ENCODE measurements around the gene LRP1. TPM values are rescaled to one million over a fixed set of nuclear protein-coding genes. Genes with fewer than 3 reads are reported as not detected.

The LRP1 gene
- total and polyA plus RNA-seq, 2 of the 13 experiments (the other 11 are each of a cell fraction or from before 2014, with no cell fraction given), result 14.7 to 30.8 TPM

DNA sequence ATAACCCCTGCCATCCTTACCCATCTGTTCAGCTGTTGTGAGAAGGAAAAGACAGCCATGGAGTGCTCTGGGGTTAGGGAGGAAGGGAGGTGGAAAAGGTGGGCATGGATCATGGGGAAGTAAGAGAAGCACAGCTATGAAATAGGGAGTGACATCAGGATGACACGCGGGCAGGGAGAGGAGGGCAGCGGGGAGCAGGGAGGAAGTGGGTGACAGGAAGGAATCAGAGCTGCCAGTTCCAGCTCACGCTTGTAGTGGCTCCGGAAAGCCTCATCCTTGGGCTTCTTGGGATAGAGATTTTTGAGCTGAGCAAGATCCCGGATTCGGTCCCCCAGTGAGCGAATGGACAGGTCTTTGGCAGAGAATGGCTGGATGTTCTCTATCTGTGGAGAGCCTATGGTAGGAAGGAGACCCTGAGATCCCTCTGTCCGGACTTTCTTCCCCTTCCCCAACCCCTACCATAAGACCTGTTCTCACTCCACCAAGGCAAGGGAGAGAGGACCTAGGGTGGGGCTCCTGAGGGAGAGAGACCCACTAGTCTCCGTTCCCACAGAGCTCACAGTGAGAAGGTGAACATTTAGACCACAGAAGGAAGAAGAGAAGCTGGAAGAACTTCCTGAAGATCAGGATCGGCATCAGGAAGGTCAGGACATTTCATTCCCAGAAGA is 29.1 kb upstream of the LRP1 start:
- FAIRE-seq, result no peak
- Histone ChIP-seq H3K27me3 (ENCODE audit: control insufficient read depth in 1 of 2, insufficient read depth in 2 of 2, low read length in 2 of 2) (no peaks in the 10 kb centered on the region), H3K9ac (ENCODE audit: insufficient read depth, low read depth, low read length) (no peak overlapping the region), H3K4me2 (ENCODE audit: low read depth, low read length) (no peak overlapping the region), H3K9me3 (ENCODE audit: low read length) (no peaks in the 10 kb centered on the region), H3K4me3 (replicated peaks in 1 of 3; ENCODE audit: insufficient read depth in 1 of 3, low read depth in 2 of 3, low read length in 3 of 3) (no peak overlapping the region), H3K4me1 (ENCODE audit: insufficient read depth, low read length) (peaks cover 51% of the 10 kb centered on the region), H3K79me2 (ENCODE audit: insufficient read depth, low read length) (no peaks in the 10 kb centered on the region), H4K20me1 (ENCODE audit: insufficient read depth, low read length) (no peaks in the 10 kb centered on the region), H2AFZ (ENCODE audit: low read length) (no peak overlapping the region), H3K27ac (ENCODE audit: extremely low read length, insufficient read depth, low read length) (no peak overlapping the region), H3K36me3 (replicated peaks in 1 of 2; ENCODE audit: control insufficient read depth in 1 of 2, insufficient read depth in 2 of 2, low read length in 2 of 2) (peaks cover 8 to 9% of the 10 kb centered on the region in 2 experiments; a peak in 4 of 5 replicates)
- TF ChIP-seq CHCHD3 (CRISPR knock-in tag; IDR thresholded peaks at IDR 0.05), result no peak
- in situ Hi-C loops (cut with HindIII; ENCODE audit: extremely low pct_ligation_motif_present, low pct_unique_long_range_greater_than_20kb), result no loop called here
- no peak for DNase-seq (ENCODE audit: low spot score)
- ATAC-seq, result no peak
- ChIA-PET CTCF (ENCODE audit: low intra/inter-chr PET ratio, low total read pairs) (no interaction called here), POLR2A (interaction anchor here (1.6 to 13.5 kb wide), 3 partner anchors 10 to 20 kb away, joined by 6 to 309 read pairs (median 109); partner anchors contain the start of genes NAB2, NEMP1 and STAT6)
- 85% methylated on average over 10 of the region's 11 CpGs for WGBS (ENCODE audit: low lambda C conversion rate)
- intact Hi-C loops (cut with micrococcal nuclease; ENCODE audit: unreplicated experiment), result no loop called here
- no TSS peak for BruUV-seq (replicated peaks)

DNA sequence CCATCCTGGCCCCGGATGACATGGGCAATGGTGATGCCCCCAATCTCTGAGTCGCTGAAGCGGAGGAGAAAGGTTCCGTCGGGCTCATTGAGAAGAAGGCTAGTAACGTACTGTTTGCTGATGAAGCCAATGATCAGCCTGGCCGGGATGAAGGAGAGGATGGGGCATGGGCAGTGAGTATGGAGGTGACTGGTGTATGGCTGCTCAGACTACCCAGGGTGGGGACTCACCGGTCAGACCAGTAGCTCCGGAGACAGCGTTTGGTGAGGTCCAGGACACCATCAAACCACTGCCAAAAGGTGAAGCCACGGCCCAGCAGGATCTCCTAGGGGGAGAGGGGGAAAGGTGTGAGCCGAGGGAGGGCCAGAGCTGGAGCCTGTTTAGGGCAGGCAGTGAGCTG is 28.5 kb upstream of the LRP1 start:
- no peak overlapping the region for H3K4me2 ChIP-seq (ENCODE audit: low read depth, low read length)
- H4K20me1 ChIP-seq (ENCODE audit: insufficient read depth, low read length), result no peaks in the 10 kb centered on the region
- H3K9ac ChIP-seq (ENCODE audit: insufficient read depth, low read depth, low read length), result no peak overlapping the region
- H3K9me3 ChIP-seq (ENCODE audit: low read length), result no peaks in the 10 kb centered on the region
- DNase-seq (ENCODE audit: low spot score) (no peak), ATAC-seq (no peak), FAIRE-seq (no peak)
- ChIA-PET POLR2A (interaction anchor here (1.6 to 13.5 kb wide), 3 partner anchors 11 to 21 kb away, joined by 6 to 309 read pairs (median 109); partner anchors contain the start of genes NAB2, NEMP1 and STAT6), CTCF (ENCODE audit: low intra/inter-chr PET ratio, low total read pairs) (no interaction called here)
- H3K36me3 ChIP-seq (replicated peaks in 1 of 2; ENCODE audit: control insufficient read depth in 1 of 2, insufficient read depth in 2 of 2, low read length in 2 of 2), result peaks cover 10 to 15% of the 10 kb centered on the region in 2 experiments; a peak in 4 of 5 replicates
- in situ Hi-C loops (cut with HindIII; ENCODE audit: extremely low pct_ligation_motif_present, low pct_unique_long_range_greater_than_20kb) (no loop called here), intact Hi-C loops (cut with micrococcal nuclease; ENCODE audit: unreplicated experiment) (no loop called here)
- no peak overlapping the region for H3K4me3 ChIP-seq (replicated peaks in 1 of 3; ENCODE audit: insufficient read depth in 1 of 3, low read depth in 2 of 3, low read length in 3 of 3)
- H2AFZ ChIP-seq (ENCODE audit: low read length), result no peak overlapping the region
- no TSS peak for BruUV-seq (replicated peaks)
- H3K79me2 ChIP-seq (ENCODE audit: insufficient read depth, low read length), result no peaks in the 10 kb centered on the region
- peaks cover 51% of the 10 kb centered on the region for H3K4me1 ChIP-seq (ENCODE audit: insufficient read depth, low read length)
- H3K27me3 ChIP-seq (ENCODE audit: control insufficient read depth in 1 of 2, insufficient read depth in 2 of 2, low read length in 2 of 2), result no peaks in the 10 kb centered on the region
- 96% methylated on average over 12 of the region's 12 CpGs for WGBS (ENCODE audit: low lambda C conversion rate)
- no peak overlapping the region for H3K27ac ChIP-seq (ENCODE audit: extremely low read length, insufficient read depth, low read length)
- TF ChIP-seq TEAD2 (CRISPR knock-in tag; IDR thresholded peaks at IDR 0.05) (no peak), ZBTB1 (CRISPR knock-in tag; IDR thresholded peaks at IDR 0.05; ENCODE audit: borderline replicate concordance) (no peak), IKZF1 (IDR thresholded peaks at IDR 0.05) (no peak), ZFP37 (CRISPR knock-in tag; IDR thresholded peaks at IDR 0.05; ENCODE audit: borderline replicate concordance) (no peak), SP4 (CRISPR knock-in tag; IDR thresholded peaks at IDR 0.05) (no peak), TBX3 (IDR thresholded peaks at IDR 0.05; ENCODE audit: borderline replicate concordance) (no peak)
- TF ChIP-seq, protein P1, sequence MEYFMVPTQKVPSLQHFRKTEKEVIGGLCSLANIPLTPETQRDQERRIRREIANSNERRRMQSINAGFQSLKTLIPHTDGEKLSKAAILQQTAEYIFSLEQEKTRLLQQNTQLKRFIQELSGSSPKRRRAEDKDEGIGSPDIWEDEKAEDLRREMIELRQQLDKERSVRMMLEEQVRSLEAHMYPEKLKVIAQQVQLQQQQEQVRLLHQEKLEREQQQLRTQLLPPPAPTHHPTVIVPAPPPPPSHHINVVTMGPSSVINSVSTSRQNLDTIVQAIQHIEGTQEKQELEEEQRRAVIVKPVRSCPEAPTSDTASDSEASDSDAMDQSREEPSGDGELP (IDR thresholded peaks at IDR 0.05; ENCODE audit: borderline replicate concordance, low read depth), result no peak
- TF ChIP-seq, protein P2, sequence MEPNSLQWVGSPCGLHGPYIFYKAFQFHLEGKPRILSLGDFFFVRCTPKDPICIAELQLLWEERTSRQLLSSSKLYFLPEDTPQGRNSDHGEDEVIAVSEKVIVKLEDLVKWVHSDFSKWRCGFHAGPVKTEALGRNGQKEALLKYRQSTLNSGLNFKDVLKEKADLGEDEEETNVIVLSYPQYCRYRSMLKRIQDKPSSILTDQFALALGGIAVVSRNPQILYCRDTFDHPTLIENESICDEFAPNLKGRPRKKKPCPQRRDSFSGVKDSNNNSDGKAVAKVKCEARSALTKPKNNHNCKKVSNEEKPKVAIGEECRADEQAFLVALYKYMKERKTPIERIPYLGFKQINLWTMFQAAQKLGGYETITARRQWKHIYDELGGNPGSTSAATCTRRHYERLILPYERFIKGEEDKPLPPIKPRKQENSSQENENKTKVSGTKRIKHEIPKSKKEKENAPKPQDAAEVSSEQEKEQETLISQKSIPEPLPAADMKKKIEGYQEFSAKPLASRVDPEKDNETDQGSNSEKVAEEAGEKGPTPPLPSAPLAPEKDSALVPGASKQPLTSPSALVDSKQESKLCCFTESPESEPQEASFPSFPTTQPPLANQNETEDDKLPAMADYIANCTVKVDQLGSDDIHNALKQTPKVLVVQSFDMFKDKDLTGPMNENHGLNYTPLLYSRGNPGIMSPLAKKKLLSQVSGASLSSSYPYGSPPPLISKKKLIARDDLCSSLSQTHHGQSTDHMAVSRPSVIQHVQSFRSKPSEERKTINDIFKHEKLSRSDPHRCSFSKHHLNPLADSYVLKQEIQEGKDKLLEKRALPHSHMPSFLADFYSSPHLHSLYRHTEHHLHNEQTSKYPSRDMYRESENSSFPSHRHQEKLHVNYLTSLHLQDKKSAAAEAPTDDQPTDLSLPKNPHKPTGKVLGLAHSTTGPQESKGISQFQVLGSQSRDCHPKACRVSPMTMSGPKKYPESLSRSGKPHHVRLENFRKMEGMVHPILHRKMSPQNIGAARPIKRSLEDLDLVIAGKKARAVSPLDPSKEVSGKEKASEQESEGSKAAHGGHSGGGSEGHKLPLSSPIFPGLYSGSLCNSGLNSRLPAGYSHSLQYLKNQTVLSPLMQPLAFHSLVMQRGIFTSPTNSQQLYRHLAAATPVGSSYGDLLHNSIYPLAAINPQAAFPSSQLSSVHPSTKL (CRISPR knock-in tag; IDR thresholded peaks at IDR 0.05), result no peak
- TF ChIP-seq, protein P3, sequence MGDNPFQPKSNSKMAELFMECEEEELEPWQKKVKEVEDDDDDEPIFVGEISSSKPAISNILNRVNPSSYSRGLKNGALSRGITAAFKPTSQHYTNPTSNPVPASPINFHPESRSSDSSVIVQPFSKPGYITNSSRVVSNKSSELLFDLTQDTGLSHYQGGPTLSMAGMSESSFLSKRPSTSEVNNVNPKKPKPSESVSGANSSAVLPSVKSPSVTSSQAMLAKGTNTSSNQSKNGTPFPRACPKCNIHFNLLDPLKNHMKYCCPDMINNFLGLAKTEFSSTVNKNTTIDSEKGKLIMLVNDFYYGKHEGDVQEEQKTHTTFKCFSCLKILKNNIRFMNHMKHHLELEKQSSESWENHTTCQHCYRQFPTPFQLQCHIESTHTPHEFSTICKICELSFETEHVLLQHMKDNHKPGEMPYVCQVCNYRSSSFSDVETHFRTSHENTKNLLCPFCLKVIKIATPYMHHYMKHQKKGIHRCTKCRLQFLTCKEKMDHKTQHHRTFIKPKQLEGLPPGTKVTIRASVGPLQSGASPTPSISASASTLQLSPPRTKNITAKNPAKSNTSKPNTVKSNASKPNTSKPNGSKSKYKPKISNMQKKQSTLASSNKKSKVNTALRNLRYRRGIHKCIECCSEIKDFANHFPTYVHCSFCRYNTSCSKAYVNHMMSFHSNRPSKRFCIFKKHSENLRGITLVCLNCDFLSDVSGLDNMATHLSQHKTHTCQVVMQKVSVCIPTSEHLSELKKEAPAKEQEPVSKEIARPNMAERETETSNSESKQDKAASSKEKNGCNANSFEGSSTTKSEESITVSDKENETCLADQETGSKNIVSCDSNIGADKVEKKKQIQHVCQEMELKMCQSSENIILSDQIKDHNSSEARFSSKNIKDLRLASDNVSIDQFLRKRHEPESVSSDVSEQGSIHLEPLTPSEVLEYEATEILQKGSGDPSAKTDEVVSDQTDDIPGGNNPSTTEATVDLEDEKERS (CRISPR knock-in tag; IDR thresholded peaks at IDR 0.05), result no peak

Measured in HepG2 (cell line).